GM13977 (cell line): ENCODE results near the gene TMPRSS6.

Experiments
- DNase-seq: peaks from one replicate; pipeline ENCODE4 v3.0.0; 2012; ENCODE audit warnings: low spot score
- in situ Hi-C: fragments of 300-500 bp; cut with MboI; formaldehyde crosslinking; loops from one replicate; pipeline ENCODE4 v1.12.0; 2022; ENCODE audit warnings: low sequenced_read_pairs, low pct_unique_long_range_greater_than_20kb, mixed read lengths, inconsistent platforms; ENCODE audit not compliant: unreplicated experiment
- TF ChIP-seq, protein P1 (sequence below): IDR thresholded peaks from 2 replicates; pipeline ENCODE4 v1.5.1; 2012; ENCODE audit warnings: mild to moderate bottlenecking, control low read depth; ENCODE audit not compliant: insufficient read depth; ENCODE audit errors: extremely low read depth, missing control alignments

TMPRSS6 gene

DNA sequence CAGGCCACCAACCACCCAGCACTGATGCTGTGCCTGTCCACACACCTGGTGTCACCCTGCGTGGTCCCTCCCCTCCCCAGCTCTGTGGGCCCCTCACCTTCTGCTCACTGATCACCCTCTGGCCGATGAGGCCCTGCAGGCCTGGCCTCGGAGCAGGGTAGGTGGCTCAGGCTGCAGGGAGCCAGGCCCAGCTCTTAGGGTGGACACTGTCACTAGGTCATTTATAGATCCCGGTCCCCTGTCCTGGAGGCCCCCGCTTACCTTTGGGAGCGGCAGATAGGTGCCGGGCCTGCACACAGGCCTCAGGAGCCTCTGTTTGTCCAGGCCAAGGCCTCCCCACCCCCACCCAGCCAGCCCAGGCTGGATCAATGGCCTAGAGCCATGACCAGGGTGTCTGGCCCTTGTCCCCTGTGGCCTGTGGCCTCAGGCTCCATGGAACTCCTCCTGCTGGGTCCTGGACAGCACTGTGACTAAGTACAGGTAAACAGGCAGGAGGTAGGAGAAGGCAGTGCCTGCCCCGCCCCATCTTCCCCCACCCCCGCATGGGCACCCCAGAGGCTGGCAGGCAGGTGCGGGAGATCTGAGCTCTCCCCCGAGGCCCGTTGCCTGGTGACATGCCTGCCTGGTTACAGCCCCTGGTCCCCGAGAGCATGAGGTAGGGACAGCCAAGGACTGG, at the start of gene TMPRSS6:
Gene TMPRSS6, minus strand, starts transcription at position 472 of the 676 bp plus-strand sequence. CDS start 6,296 bp downstream, outside the sequence.
- no peak for DNase-seq
- in situ Hi-C loops = no loop called here
- TF ChIP-seq, protein P1, sequence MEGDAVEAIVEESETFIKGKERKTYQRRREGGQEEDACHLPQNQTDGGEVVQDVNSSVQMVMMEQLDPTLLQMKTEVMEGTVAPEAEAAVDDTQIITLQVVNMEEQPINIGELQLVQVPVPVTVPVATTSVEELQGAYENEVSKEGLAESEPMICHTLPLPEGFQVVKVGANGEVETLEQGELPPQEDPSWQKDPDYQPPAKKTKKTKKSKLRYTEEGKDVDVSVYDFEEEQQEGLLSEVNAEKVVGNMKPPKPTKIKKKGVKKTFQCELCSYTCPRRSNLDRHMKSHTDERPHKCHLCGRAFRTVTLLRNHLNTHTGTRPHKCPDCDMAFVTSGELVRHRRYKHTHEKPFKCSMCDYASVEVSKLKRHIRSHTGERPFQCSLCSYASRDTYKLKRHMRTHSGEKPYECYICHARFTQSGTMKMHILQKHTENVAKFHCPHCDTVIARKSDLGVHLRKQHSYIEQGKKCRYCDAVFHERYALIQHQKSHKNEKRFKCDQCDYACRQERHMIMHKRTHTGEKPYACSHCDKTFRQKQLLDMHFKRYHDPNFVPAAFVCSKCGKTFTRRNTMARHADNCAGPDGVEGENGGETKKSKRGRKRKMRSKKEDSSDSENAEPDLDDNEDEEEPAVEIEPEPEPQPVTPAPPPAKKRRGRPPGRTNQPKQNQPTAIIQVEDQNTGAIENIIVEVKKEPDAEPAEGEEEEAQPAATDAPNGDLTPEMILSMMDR = no peak

DNA sequence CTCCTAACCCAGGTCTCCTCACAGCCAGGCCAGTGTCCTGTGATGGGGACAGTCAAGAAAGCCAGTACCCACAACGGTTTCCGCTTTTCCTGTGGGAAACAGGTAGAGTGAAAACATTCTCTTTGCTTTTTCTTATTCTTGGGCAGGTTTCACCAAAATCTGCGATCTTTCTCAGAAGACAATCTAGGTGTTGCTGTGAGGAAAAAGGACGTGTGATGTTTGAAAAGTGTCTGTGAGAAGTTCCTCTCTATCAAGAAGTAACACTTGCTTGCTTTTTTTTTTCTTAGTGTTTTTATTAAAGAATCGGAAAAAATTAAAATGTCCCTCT, 49.4 kb upstream of the TMPRSS6 start:
- in situ Hi-C loops = no loop called here
- no peak for DNase-seq
- TF ChIP-seq, protein P1 = no peak

DNA sequence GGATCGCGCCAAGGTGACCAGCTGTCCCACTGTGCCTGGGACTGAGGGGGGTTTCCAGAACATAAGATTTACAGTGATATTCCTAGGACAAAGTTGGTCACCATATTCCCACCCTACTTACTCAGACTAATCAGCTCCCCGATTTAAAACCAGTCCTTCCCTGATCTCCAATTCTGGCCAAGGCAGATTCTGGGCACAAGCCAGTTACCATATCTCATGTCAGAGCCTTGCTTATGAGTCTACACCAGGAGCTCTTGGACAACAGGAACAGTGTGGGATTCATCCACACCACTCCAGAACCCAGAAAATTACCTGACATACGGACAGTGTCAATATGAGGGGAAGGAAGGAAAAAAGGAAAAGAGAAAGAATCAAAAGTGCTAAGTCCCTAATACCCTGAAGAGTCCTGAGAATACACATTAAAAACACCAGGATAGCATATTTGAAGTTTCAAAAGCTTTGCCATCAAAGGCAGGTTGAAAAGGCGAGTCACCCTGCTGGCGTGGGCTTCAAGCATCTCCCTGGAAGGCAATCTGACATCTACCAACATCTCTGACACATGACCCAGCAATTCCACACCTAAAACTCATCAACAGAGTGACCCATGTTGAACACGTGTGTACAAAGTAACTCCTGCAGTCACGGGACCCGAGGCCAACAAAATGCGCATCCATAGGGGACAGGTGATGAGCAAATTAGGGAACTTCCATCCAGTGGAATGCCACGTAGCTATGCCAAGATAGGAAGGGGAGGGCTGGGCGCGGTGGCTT, 48.2 kb upstream of the TMPRSS6 start:
- no peak for DNase-seq
- TF ChIP-seq, protein P1 = no peak
- in situ Hi-C loops = no loop called here

DNA sequence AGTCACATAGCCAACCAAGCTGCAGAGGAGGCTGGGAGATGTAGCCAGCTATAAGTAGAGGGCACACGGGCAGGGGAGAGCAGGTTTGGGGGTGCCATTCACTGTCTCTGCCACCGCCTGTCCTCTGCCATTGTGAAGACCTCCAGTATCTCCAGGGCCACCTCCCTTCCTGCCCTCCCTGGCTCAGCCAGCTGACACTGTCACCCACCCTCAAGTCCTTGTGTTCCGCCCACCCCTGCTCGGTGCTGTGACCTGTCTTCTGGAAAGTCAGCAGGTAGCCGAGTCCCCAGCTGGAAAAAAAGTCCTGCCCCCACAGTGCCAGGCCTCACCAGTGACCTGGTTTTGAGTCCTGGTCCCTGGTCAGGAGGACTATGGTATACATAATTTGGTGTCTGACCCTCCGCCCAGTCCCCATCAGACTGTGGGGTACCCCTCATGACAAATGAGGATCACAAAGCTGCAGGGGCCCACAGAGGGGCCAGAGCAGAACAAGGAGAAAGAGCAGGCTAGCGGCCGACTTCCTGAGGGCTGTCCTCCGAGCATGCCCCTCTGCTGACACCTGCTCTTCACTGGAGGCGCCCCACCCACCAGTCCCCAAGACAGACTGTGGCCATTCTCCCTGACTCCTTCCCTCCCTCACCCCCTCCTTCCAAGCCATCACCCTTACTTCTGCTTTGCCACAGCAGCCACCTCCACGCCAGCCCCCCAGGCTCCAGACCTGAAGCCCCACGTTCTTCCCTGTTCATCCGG, 47.3 kb upstream of the TMPRSS6 start:
- in situ Hi-C loops = no loop called here
- DNase-seq = no peak
- TF ChIP-seq, protein P1 = no peak

DNA sequence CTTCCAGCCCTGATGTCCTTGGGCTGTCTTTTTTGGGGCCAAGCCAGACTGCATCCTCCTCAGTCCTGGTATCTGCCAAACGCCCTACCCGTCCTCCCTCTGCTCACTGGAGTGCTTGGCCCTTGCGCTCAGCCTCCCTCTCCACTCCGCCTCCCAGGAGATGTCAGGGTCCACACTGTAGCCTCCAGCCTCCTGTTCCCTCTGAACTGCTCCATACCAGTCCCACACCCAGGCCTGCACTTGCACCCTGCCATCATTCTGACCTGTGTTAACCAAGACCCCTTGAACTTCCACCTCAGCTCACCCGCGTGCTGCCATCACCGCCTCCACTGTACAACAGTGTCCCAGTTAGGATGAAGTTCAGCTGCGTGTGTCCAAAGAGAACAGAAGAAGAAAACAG, 46.5 kb upstream of the TMPRSS6 start:
- TF ChIP-seq, protein P1 = no peak
- in situ Hi-C loops = no loop called here
- no peak for DNase-seq

DNA sequence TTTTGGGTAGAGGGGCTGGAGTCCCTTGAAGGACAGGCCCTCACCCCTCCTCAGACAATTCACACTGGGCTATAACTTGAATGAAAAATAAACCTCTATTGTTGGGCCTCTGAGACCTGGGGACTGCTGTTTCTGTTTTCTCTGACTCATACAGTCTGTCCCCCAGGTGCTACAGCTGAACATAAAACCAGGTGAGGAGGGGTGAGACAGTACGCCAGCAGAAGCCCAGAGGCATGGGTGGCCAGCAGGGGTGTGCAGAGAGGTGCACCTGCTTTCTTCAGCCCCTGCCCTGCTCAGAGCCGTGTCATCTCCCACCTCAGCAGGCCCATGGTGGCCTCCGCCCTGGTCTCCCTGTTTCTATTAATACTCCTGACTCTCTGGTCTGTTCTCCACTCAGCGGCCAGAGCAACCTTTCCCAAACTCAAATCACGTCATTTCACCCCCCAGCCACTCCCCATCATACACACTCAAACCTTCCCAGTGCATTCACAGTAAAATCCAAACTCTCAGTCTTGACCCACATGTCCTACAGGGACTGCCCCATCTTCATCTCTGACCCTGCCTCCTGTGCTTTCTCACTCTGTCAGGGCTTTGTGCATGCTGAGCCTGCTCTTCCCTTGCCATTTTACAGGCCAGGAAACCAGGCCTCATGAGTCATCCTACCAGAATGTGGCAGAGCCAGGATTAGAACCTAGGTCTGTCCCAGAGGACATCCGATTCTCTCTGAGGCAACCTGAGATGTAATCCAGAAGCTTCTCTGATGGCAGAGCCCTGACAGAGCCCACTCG, 45.6 kb upstream of the TMPRSS6 start:
- in situ Hi-C loops = no loop called here
- TF ChIP-seq, protein P1 = no peak

More for the DNA sequence above, 45.6 kb upstream of the TMPRSS6 start:
- DNase-seq = no peak
